Measurements from ENCODE around the gene ERP29.

GRCh38 chr12:112049351-112049750 is 36.1 kb downstream of the ERP29 start:
- TF ChIP-seq CTCF (optimal IDR thresholded peaks at IDR 0.05 in 1 of 3, IDR thresholded peaks at IDR 0.05 in 1 of 3, conservative IDR thresholded peaks at IDR 0.05 in 1 of 3; ENCODE audit: extremely low read depth in 1 of 3, insufficient read depth in 2 of 3, low read length in 3 of 3): no peak
- no peak for TF ChIP-seq EZH2 (IDR thresholded peaks at IDR 0.05; ENCODE audit: low read length)
